Measurements from ENCODE around the gene RALGDS.

The RALGDS gene

DNA sequence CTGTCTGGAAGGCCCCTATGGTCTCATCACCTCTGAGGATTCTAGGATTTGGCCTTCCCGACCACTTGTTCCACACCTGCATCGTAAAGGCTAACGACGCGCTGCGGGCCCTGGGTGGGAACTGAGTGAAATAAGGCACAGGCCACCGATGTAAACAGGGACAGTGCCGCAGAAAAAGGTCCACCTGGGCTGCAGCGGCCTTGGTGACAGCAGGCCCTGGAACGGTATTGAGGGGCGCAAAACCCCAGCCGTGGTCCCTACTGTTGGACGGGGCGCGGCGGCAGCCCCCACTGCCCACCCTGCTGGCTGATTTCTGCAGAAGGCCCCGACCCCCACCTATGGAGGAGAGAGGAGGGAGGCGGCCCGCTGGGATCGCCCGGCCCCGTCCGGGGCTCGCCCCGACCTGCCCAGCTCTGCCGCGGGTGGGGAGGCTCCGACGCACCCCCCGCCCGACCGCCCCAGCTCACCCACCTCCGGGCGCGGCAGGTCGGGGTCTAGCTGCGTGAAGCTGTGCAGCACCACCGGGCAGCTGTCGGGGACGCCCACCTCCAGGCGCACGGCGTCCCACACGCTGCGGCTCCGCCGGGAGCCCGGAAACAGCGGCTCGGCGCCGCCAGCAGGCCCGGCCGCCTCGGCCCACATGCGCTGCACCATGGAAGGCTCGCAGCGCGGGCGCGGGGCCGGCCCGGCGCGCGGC lies 391 bp downstream of the RALGDS start (continued):
- no peak for TF ChIP-seq ZFP3 (tag by site-specific recombination; IDR thresholded peaks at IDR 0.05; ENCODE audit: low read depth)
- TF ChIP-seq MEIS1 (CRISPR knock-in tag; IDR thresholded peaks at IDR 0.05; ENCODE audit: borderline replicate concordance), result no peak
- no peak for TF ChIP-seq HOXD13 (CRISPR knock-in tag; IDR thresholded peaks at IDR 0.05; ENCODE audit: borderline replicate concordance)
- TF ChIP-seq KLF7 (tag by site-specific recombination; IDR thresholded peaks at IDR 0.05; ENCODE audit: borderline replicate concordance), result no peak
- TF ChIP-seq BCL11A (tag by site-specific recombination; IDR thresholded peaks at IDR 0.05; ENCODE audit: low read depth), result no peak
- no peak for TF ChIP-seq ZNF423 (tag by site-specific recombination; IDR thresholded peaks at IDR 0.05)
- no peak for TF ChIP-seq SP2 (tag by site-specific recombination; IDR thresholded peaks at IDR 0.05)
- TF ChIP-seq, protein P1, sequence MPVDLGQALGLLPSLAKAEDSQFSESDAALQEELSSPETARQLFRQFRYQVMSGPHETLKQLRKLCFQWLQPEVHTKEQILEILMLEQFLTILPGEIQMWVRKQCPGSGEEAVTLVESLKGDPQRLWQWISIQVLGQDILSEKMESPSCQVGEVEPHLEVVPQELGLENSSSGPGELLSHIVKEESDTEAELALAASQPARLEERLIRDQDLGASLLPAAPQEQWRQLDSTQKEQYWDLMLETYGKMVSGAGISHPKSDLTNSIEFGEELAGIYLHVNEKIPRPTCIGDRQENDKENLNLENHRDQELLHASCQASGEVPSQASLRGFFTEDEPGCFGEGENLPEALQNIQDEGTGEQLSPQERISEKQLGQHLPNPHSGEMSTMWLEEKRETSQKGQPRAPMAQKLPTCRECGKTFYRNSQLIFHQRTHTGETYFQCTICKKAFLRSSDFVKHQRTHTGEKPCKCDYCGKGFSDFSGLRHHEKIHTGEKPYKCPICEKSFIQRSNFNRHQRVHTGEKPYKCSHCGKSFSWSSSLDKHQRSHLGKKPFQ (tag by site-specific recombination; IDR thresholded peaks at IDR 0.05), result no peak
- no peak for TF ChIP-seq ZNF404 (tag by site-specific recombination; IDR thresholded peaks at IDR 0.05)
- TF ChIP-seq BCL11B (tag by site-specific recombination; IDR thresholded peaks at IDR 0.05; ENCODE audit: low read depth), result no peak
- no peak for TF ChIP-seq ZNF311 (tag by site-specific recombination; IDR thresholded peaks at IDR 0.05; ENCODE audit: borderline replicate concordance)
- TF ChIP-seq GFI1B (tag by site-specific recombination; IDR thresholded peaks at IDR 0.05), result no peak
- TF ChIP-seq ZNF600 (tag by site-specific recombination; IDR thresholded peaks at IDR 0.05), result no peak; the same call in 1 of the 2 replicates
- no peak for TF ChIP-seq ZNF112 (tag by site-specific recombination; IDR thresholded peaks at IDR 0.05)
- no peak for TF ChIP-seq ZBTB1 (tag by site-specific recombination; IDR thresholded peaks at IDR 0.05)
- peak; percentile 57 for TF ChIP-seq EGR2 (tag by site-specific recombination; IDR thresholded peaks at IDR 0.05; ENCODE audit: low read depth)
- TF ChIP-seq PRDM1 (tag by site-specific recombination; IDR thresholded peaks at IDR 0.05), result no peak
- TF ChIP-seq, protein P2, sequence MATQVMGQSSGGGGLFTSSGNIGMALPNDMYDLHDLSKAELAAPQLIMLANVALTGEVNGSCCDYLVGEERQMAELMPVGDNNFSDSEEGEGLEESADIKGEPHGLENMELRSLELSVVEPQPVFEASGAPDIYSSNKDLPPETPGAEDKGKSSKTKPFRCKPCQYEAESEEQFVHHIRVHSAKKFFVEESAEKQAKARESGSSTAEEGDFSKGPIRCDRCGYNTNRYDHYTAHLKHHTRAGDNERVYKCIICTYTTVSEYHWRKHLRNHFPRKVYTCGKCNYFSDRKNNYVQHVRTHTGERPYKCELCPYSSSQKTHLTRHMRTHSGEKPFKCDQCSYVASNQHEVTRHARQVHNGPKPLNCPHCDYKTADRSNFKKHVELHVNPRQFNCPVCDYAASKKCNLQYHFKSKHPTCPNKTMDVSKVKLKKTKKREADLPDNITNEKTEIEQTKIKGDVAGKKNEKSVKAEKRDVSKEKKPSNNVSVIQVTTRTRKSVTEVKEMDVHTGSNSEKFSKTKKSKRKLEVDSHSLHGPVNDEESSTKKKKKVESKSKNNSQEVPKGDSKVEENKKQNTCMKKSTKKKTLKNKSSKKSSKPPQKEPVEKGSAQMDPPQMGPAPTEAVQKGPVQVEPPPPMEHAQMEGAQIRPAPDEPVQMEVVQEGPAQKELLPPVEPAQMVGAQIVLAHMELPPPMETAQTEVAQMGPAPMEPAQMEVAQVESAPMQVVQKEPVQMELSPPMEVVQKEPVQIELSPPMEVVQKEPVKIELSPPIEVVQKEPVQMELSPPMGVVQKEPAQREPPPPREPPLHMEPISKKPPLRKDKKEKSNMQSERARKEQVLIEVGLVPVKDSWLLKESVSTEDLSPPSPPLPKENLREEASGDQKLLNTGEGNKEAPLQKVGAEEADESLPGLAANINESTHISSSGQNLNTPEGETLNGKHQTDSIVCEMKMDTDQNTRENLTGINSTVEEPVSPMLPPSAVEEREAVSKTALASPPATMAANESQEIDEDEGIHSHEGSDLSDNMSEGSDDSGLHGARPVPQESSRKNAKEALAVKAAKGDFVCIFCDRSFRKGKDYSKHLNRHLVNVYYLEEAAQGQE (tag by site-specific recombination; IDR thresholded peaks at IDR 0.05), result no peak
- TF ChIP-seq ZBTB8A (tag by site-specific recombination; IDR thresholded peaks at IDR 0.05), result peak; percentile 75
- no peak for TF ChIP-seq ZNF302 (tag by site-specific recombination; IDR thresholded peaks at IDR 0.05; ENCODE audit: low read depth)
- no peak for TF ChIP-seq ZNF792 (tag by site-specific recombination; IDR thresholded peaks at IDR 0.05)
- TF ChIP-seq, protein P3, sequence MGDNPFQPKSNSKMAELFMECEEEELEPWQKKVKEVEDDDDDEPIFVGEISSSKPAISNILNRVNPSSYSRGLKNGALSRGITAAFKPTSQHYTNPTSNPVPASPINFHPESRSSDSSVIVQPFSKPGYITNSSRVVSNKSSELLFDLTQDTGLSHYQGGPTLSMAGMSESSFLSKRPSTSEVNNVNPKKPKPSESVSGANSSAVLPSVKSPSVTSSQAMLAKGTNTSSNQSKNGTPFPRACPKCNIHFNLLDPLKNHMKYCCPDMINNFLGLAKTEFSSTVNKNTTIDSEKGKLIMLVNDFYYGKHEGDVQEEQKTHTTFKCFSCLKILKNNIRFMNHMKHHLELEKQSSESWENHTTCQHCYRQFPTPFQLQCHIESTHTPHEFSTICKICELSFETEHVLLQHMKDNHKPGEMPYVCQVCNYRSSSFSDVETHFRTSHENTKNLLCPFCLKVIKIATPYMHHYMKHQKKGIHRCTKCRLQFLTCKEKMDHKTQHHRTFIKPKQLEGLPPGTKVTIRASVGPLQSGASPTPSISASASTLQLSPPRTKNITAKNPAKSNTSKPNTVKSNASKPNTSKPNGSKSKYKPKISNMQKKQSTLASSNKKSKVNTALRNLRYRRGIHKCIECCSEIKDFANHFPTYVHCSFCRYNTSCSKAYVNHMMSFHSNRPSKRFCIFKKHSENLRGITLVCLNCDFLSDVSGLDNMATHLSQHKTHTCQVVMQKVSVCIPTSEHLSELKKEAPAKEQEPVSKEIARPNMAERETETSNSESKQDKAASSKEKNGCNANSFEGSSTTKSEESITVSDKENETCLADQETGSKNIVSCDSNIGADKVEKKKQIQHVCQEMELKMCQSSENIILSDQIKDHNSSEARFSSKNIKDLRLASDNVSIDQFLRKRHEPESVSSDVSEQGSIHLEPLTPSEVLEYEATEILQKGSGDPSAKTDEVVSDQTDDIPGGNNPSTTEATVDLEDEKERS (tag by site-specific recombination; IDR thresholded peaks at IDR 0.05), result no peak
- no peak for TF ChIP-seq GLIS1 (tag by site-specific recombination; IDR thresholded peaks at IDR 0.05)
- TF ChIP-seq ZFP37 (tag by site-specific recombination; IDR thresholded peaks at IDR 0.05), result no peak
- TF ChIP-seq, protein P4, sequence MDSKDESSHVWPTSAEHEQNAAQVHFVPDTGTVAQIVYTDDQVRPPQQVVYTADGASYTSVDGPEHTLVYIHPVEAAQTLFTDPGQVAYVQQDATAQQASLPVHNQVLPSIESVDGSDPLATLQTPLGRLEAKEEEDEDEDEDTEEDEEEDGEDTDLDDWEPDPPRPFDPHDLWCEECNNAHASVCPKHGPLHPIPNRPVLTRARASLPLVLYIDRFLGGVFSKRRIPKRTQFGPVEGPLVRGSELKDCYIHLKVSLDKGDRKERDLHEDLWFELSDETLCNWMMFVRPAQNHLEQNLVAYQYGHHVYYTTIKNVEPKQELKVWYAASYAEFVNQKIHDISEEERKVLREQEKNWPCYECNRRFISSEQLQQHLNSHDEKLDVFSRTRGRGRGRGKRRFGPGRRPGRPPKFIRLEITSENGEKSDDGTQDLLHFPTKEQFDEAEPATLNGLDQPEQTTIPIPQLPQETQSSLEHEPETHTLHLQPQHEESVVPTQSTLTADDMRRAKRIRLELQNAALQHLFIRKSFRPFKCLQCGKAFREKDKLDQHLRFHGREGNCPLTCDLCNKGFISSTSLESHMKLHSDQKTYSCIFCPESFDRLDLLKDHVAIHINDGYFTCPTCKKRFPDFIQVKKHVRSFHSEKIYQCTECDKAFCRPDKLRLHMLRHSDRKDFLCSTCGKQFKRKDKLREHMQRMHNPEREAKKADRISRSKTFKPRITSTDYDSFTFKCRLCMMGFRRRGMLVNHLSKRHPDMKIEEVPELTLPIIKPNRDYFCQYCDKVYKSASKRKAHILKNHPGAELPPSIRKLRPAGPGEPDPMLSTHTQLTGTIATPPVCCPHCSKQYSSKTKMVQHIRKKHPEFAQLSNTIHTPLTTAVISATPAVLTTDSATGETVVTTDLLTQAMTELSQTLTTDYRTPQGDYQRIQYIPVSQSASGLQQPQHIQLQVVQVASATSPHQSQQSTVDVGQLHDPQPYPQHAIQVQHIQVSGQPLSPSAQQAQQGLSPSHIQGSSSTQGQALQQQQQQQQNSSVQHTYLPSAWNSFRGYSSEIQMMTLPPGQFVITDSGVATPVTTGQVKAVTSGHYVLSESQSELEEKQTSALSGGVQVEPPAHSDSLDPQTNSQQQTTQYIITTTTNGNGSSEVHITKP (tag by site-specific recombination; IDR thresholded peaks at IDR 0.05), result no peak
- TF ChIP-seq ZNF174 (tag by site-specific recombination; IDR thresholded peaks at IDR 0.05), result no peak
- TF ChIP-seq ZNF776 (tag by site-specific recombination; IDR thresholded peaks at IDR 0.05; ENCODE audit: borderline replicate concordance), result no peak
- no peak for TF ChIP-seq SCRT1 (tag by site-specific recombination; IDR thresholded peaks at IDR 0.05; ENCODE audit: borderline replicate concordance)
